Ovary (tissue), 9 donors: Measurements from ENCODE around the gene SPATA19. TPM values are rescaled to one million over a fixed set of nuclear protein-coding genes. Genes with fewer than 3 reads are reported as not detected.

Experiments
- DNase-seq, 5 donors: peaks; one replicate each; pipeline ENCODE4 v3.0.0-alpha.2; 2019 to 2020
- H3K27ac ChIP-seq, 2 donors: fragments of 200-600 bp; one replicate each; pipeline versions ENCODE4 v1.5.1 to v1.8.0; 2019 to 2022
- H3K27me3 ChIP-seq: fragments of 200-600 bp; one replicate; pipeline ENCODE4 v1.8.0; 2022
- H3K36me3 ChIP-seq: fragments of 200-600 bp; sonication (generic); one replicate; pipeline ENCODE4 v1.5.1; 2019
- H3K4me1 ChIP-seq: one replicate; pipeline ENCODE4 v1.8.1; 2013; ENCODE audit warnings: mild to moderate bottlenecking, moderate library complexity; ENCODE audit not compliant: insufficient read depth
- H3K4me3 ChIP-seq: fragments of 200-600 bp; sonication (generic); one replicate; pipeline ENCODE4 v1.5.1; 2017
- H3K9me3 ChIP-seq, 2 donors: fragments of 200-600 bp in 1 of 2; sonication (generic) in 1 of 2; one replicate each; pipeline versions ENCODE4 v1.5.1 to v1.8.1; 2013 to 2019; ENCODE audit warnings: mild to moderate bottlenecking in 1 of 2, moderate library complexity in 1 of 2
- CTCF ChIP-seq, 3 donors: fragments of 450-650 bp in 2 of 3; fragments of 200-600 bp in 1 of 3; IDR thresholded peaks; one replicate each; pipeline versions ENCODE4 v1.5.1 to v1.8.0; 2016 to 2022; ENCODE audit warnings: antibody characterized with exemption in 3 of 3, mild to moderate bottlenecking in 1 of 3
- EP300 ChIP-seq: sonication (generic); formaldehyde crosslinking; IDR thresholded peaks from one replicate; pipeline ENCODE4 v1.6.1; 2017; ENCODE audit warnings: antibody characterized with exemption
- POLR2A ChIP-seq: fragments of 450-650 bp; IDR thresholded peaks from one replicate; pipeline ENCODE4 v1.6.1; 2017; ENCODE audit warnings: antibody characterized with exemption, mild to moderate bottlenecking, moderate library complexity
- WGBS, 3 donors: extraction: QIAGEN DNeasy Blood & Tissue Kit in 1 of 3; methylation state at CpG; one replicate each; pipeline versions ENCODE4 v1.1.5 to v1.1.7; 2013 to 2017; 5-methylcytosine and 5-hydroxymethylcytosine counted together
- intact Hi-C, 4 donors: fragments of 100-400 bp; cut with DNase I; formaldehyde crosslinking; loops; one replicate each; pipeline versions ENCODE4 v1.11.0 to v1.15.1; 2022 to 2023
- polyA plus RNA-seq, 2 donors: library from polyadenylated mRNA; stranded (reverse); fragments of 200-250 nt in 1 of 2; fragments of 350-450 nt in 1 of 2; fragmentation: Illumina TruSeq in 1 of 2; extraction: RNeasy Lipid Tissue Mini Kit (QIAGEN cat#74804) in 1 of 2; gene quantifications; one replicate each; pipeline ENCODE4 v1.2.3, GENCODE V29; 2013 to 2014
- total RNA-seq, 7 donors: library from RNA; depleted of rRNA in 2 of 7; stranded (reverse); fragments of >200 nt in 2 of 7; fragmentation: NEBNext Ultra II Directional in 3 of 7; extraction: Animal tissue kit (Norgen Biotek cat#: 25700) in 3 of 7; gene quantifications; one replicate each; pipeline versions ENCODE4 v1.1.0 to v1.2.4, GENCODE V29; 2016 to 2023
- donor health status: DM: no; HTN: no; CAD: no; lungs with moderate emphysema.
- donor health status: DM: no; HTN: no; CAD: no.
- donor health status: Bipolar disorder and iron deficiency.
- donor health status: DM: yes; HTN: yes; CAD: no.
- donor health status: DM: no; HTN: no; CAD: no.
- donor health status: DM: yes; HTN: yes; CAD: no.

SPATA19 gene
- total and polyA plus RNA-seq, 9 donors = not detected

GRCh38 chr11:133830931-133831907, 14.1 kb downstream of the SPATA19 start:
- intact Hi-C loops = no loop called here
- H3K27me3 ChIP-seq = no peaks in the 10 kb centered on the region

GRCh38 chr11:133829566-133829965, 15.7 kb downstream of the SPATA19 start:
- 56 to 83% (median 60%) methylated on average over 2 of the region's 2 CpGs for WGBS, 3 donors
- no peak for DNase-seq
- no peaks in the 10 kb centered on the region for H3K9me3 ChIP-seq
- TF ChIP-seq EP300 (no peak), CTCF (IDR thresholded peaks at IDR 0.05) (no peak), POLR2A (no peak)
- intact Hi-C loops = no loop called here
- H3K27me3 ChIP-seq = no peaks in the 10 kb centered on the region
- H3K4me1 ChIP-seq = no peaks in the 10 kb centered on the region
- no peak overlapping the region for H3K27ac ChIP-seq
- no peak overlapping the region for H3K4me3 ChIP-seq
- H3K36me3 ChIP-seq = no peaks in the 10 kb centered on the region

More at GRCh38 chr11:133830931-133831907, 14.1 kb downstream of the SPATA19 start:
- H3K9me3 ChIP-seq = no peaks in the 10 kb centered on the region
- no peaks in the 10 kb centered on the region for H3K36me3 ChIP-seq
- no peak overlapping the region for H3K4me3 ChIP-seq
- no peak overlapping the region for H3K27ac ChIP-seq
- DNase-seq = no peak
- TF ChIP-seq POLR2A (no peak), EP300 (no peak), CTCF (IDR thresholded peaks at IDR 0.05) (no peak)
- no peaks in the 10 kb centered on the region for H3K4me1 ChIP-seq
- WGBS, 3 donors = 65 to 71% (median 69%) methylated on average over 8 of the region's 8 CpGs

- H3K4me3 ChIP-seq = no peak overlapping the region
- intact Hi-C loops = no loop called here
- H3K27ac ChIP-seq = no peak overlapping the region
- no peak for DNase-seq
- 69 to 77% (median 75%) methylated on average over 5 of the region's 5 CpGs for WGBS, 3 donors
- H3K9me3 ChIP-seq = no peaks in the 10 kb centered on the region
- TF ChIP-seq CTCF (IDR thresholded peaks at IDR 0.05) = no peak
- TF ChIP-seq POLR2A = no peak
- TF ChIP-seq EP300 = no peak
- H3K4me1 ChIP-seq = no peaks in the 10 kb centered on the region
- H3K27me3 ChIP-seq = no peaks in the 10 kb centered on the region
- no peaks in the 10 kb centered on the region for H3K36me3 ChIP-seq
These were observed 16.4 kb downstream of the SPATA19 start for GRCh38 chr11:133828871-133829270.

DNA sequence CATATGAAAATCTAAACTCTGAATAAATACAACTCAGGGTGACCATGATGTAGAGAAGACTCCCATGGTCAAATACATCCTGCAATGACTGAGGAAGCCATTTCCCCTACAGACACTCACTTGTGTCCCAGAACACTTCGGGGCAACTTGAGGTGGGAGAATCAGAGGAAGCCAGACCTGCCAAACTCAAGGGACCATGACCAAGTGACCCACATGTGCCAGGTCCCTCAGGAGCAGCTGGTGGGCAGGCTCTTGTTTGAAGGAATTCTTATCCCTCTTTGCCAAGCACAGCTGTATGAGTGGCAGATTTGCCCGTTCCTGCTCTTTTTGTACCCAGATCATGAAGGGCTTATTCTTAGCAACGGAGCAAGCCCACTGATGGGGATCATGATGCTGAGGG, 17.8 kb downstream of the SPATA19 start:
- TF ChIP-seq CTCF (IDR thresholded peaks at IDR 0.05) = no peak
- no peak for TF ChIP-seq POLR2A
- no peak for TF ChIP-seq EP300
- 77 to 87% (median 85%) methylated on average over 3 of the region's 3 CpGs for WGBS, 3 donors
- no peak overlapping the region for H3K27ac ChIP-seq
- H3K4me1 ChIP-seq = no peaks in the 10 kb centered on the region
- no peak for DNase-seq
- H3K9me3 ChIP-seq = no peaks in the 10 kb centered on the region
- intact Hi-C loops = no loop called here
- no peaks in the 10 kb centered on the region for H3K36me3 ChIP-seq
- no peak overlapping the region for H3K4me3 ChIP-seq
- no peaks in the 10 kb centered on the region for H3K27me3 ChIP-seq
